ENCODE data around the gene RNF215.

The RNF215 gene

DNA sequence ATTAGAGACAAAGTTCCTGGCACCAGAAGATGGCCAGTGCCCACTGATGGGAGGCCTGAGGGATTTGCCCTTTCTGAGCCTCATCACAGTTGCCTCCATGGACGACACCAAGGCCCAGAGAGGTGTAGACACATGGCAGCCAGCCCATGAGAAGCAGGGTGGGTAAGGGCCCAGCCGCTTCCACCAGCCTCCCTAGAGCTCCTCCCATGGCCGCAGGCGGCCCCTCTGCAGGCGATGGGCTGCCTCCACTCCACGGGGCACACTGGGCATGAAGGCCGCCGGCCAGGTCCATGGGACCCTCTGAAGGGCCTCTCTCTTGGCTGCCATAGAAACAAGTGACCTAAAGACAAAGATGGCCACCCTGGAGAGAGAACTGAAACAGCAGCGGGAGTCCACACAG lies 15.9 kb downstream of the RNF215 start:
- no peak for TF ChIP-seq GABPA (IDR thresholded peaks at IDR 0.05; ENCODE audit: low read depth)
- DNase-seq (ENCODE audit: low read depth in 1 of 2, low spot score in 1 of 2) = no peak
- H3K4me3 ChIP-seq (replicated peaks; ENCODE audit: insufficient read depth, low read length) = no peak overlapping the region
- H3K27me3 ChIP-seq (ENCODE audit: insufficient read depth, poor library complexity, severe bottlenecking) = no peaks in the 10 kb centered on the region
- no peak overlapping the region for H3K27ac ChIP-seq (replicated peaks)

DNA sequence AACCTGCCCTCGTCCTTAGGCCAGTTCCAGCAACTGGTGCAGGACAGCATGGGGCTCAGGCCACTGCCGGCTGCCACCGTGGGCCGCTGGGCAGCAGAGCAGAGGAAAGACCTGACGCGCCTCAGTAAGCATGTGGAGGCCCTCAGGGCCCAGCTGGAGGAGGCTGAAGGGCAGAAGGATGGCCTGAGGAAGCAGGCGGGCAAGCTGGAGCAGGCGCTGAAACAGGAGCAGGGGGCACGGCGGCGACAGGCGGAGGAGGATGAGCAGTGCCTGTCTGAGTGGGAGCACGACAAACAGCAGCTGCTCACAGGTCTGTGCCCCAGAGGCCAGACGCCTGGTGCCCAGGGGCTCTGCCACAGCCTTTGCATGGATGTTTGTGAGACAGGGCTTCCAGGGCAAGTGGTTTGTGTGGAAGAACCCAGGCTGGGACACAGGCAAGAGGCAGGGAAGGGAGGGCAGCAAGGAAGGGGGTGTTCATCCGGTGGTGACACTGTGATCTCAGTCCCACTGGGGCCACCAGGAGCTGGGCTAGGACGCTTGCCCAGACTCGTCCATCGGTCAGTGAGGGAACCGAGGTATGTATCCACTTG lies 16.5 kb downstream of the RNF215 start:
- no peak for DNase-seq (ENCODE audit: low read depth in 1 of 2, low spot score in 1 of 2)
- no peak for TF ChIP-seq GABPA (IDR thresholded peaks at IDR 0.05; ENCODE audit: low read depth)
- TF ChIP-seq, protein P1, sequence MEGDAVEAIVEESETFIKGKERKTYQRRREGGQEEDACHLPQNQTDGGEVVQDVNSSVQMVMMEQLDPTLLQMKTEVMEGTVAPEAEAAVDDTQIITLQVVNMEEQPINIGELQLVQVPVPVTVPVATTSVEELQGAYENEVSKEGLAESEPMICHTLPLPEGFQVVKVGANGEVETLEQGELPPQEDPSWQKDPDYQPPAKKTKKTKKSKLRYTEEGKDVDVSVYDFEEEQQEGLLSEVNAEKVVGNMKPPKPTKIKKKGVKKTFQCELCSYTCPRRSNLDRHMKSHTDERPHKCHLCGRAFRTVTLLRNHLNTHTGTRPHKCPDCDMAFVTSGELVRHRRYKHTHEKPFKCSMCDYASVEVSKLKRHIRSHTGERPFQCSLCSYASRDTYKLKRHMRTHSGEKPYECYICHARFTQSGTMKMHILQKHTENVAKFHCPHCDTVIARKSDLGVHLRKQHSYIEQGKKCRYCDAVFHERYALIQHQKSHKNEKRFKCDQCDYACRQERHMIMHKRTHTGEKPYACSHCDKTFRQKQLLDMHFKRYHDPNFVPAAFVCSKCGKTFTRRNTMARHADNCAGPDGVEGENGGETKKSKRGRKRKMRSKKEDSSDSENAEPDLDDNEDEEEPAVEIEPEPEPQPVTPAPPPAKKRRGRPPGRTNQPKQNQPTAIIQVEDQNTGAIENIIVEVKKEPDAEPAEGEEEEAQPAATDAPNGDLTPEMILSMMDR (IDR thresholded peaks at IDR 0.05; ENCODE audit: insufficient read depth, low read length) = no peak
- TF ChIP-seq, protein P2, sequence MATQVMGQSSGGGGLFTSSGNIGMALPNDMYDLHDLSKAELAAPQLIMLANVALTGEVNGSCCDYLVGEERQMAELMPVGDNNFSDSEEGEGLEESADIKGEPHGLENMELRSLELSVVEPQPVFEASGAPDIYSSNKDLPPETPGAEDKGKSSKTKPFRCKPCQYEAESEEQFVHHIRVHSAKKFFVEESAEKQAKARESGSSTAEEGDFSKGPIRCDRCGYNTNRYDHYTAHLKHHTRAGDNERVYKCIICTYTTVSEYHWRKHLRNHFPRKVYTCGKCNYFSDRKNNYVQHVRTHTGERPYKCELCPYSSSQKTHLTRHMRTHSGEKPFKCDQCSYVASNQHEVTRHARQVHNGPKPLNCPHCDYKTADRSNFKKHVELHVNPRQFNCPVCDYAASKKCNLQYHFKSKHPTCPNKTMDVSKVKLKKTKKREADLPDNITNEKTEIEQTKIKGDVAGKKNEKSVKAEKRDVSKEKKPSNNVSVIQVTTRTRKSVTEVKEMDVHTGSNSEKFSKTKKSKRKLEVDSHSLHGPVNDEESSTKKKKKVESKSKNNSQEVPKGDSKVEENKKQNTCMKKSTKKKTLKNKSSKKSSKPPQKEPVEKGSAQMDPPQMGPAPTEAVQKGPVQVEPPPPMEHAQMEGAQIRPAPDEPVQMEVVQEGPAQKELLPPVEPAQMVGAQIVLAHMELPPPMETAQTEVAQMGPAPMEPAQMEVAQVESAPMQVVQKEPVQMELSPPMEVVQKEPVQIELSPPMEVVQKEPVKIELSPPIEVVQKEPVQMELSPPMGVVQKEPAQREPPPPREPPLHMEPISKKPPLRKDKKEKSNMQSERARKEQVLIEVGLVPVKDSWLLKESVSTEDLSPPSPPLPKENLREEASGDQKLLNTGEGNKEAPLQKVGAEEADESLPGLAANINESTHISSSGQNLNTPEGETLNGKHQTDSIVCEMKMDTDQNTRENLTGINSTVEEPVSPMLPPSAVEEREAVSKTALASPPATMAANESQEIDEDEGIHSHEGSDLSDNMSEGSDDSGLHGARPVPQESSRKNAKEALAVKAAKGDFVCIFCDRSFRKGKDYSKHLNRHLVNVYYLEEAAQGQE (IDR thresholded peaks at IDR 0.05; ENCODE audit: insufficient replicate concordance, low read depth) = no peak
- no peak for TF ChIP-seq SPI1 (IDR thresholded peaks at IDR 0.05; ENCODE audit: borderline replicate concordance, low read depth)
- TF ChIP-seq POLR2AphosphoS5 (IDR thresholded peaks at IDR 0.05; ENCODE audit: low read depth) = no peak
- H3K27ac ChIP-seq (replicated peaks) = no peak overlapping the region
- H3K27me3 ChIP-seq (ENCODE audit: insufficient read depth, poor library complexity, severe bottlenecking) = no peaks in the 10 kb centered on the region
- H3K4me3 ChIP-seq (replicated peaks; ENCODE audit: insufficient read depth, low read length) = no peak overlapping the region

DNA sequence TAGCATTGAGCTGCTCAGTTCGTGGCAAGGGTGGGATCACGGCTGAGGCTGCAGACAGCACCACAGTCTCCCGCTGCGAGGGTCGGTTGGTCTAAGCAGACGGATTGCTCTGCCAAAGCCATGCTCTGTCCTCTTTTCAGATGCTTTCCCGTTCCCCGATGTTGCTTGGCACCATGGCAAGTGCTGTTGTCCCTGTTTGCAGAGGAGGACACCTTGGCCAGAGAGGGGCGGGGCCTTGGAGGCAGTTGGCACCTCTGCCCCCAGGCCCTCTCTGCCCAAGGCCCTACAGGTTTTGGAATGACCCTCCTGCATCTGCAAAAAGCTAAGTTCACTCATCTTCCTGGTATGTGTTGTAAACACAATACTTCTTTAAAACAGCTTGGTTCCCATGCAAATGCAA lies 18.8 kb downstream of the RNF215 start:
- Histone ChIP-seq H3K27ac (replicated peaks) (no peak overlapping the region), H3K27me3 (ENCODE audit: insufficient read depth, poor library complexity, severe bottlenecking) (no peaks in the 10 kb centered on the region), H3K4me3 (replicated peaks; ENCODE audit: insufficient read depth, low read length) (no peak overlapping the region)
- no peak for DNase-seq (ENCODE audit: low read depth in 1 of 2, low spot score in 1 of 2)
- TF ChIP-seq, protein P1 (IDR thresholded peaks at IDR 0.05; ENCODE audit: insufficient read depth, low read length) = no peak
- TF ChIP-seq, protein P2 (IDR thresholded peaks at IDR 0.05; ENCODE audit: insufficient replicate concordance, low read depth) = no peak
- TF ChIP-seq POLR2AphosphoS5 (IDR thresholded peaks at IDR 0.05; ENCODE audit: low read depth) (no peak), GABPA (IDR thresholded peaks at IDR 0.05; ENCODE audit: low read depth) (no peak), SPI1 (IDR thresholded peaks at IDR 0.05; ENCODE audit: borderline replicate concordance, low read depth) (no peak)

DNA sequence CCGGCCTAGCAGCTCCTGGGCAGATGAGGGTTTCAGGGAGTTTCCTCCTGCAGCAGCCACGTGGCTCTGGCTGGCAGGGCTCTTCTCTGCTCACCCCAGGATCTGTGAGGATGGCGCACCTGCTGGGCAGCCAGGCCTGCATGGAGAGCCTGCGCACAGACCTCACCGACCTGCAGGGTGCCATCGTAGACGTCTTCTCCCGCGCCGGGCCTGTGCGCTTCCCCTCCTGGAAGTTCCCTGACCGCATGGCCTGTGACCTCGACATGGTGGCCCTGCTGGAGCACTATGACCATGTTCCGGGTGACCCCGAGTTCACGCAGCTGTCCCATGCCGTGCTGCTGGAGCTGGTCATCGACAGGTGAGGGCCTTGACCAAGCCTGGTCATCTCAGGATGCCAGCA lies 21.3 kb downstream of the RNF215 start:
- no peak overlapping the region for H3K27ac ChIP-seq (replicated peaks)
- DNase-seq (ENCODE audit: low read depth in 1 of 2, low spot score in 1 of 2) = no peak
- H3K4me3 ChIP-seq (replicated peaks; ENCODE audit: insufficient read depth, low read length) = no peak overlapping the region
- H3K27me3 ChIP-seq (ENCODE audit: insufficient read depth, poor library complexity, severe bottlenecking) = no peaks in the 10 kb centered on the region
- TF ChIP-seq GABPA (IDR thresholded peaks at IDR 0.05; ENCODE audit: low read depth) = no peak
- no peak for TF ChIP-seq POLR2AphosphoS5 (IDR thresholded peaks at IDR 0.05; ENCODE audit: low read depth)
- TF ChIP-seq, protein P2 (IDR thresholded peaks at IDR 0.05; ENCODE audit: insufficient replicate concordance, low read depth) = no peak
- TF ChIP-seq, protein P1 (IDR thresholded peaks at IDR 0.05; ENCODE audit: insufficient read depth, low read length) = no peak
- no peak for TF ChIP-seq SPI1 (IDR thresholded peaks at IDR 0.05; ENCODE audit: borderline replicate concordance, low read depth)

All from HL-60 (cell line).